H9 (cell line): ENCODE results near the gene GPC1. TPM values are rescaled to one million over a fixed set of nuclear protein-coding genes. Genes with fewer than 3 reads are reported as not detected.

Experiments
- DNase-seq: peaks from one replicate; pipeline ENCODE4 v3.0.0-alpha.2; 2017
- H2AFZ ChIP-seq: one replicate; pipeline ENCODE4 v1.6.1; 2013; ENCODE audit warnings: mild to moderate bottlenecking, low read length, control low read depth, moderate library complexity
- H2AK5ac ChIP-seq: 2 replicates; pipeline ENCODE4 v1.6.1; 2013; ENCODE audit warnings: low read length, control low read depth, mixed read lengths; ENCODE audit not compliant: insufficient read length
- H2BK120ac ChIP-seq: one replicate; pipeline ENCODE4 v1.6.1; 2013; ENCODE audit warnings: low read depth, mild to moderate bottlenecking, low read length, control low read depth, inconsistent platforms; ENCODE audit not compliant: poor library complexity, severe bottlenecking
- H2BK12ac ChIP-seq: 2 replicates; pipeline ENCODE4 v1.6.1; 2013; ENCODE audit warnings: low read length, control low read depth, mixed read lengths, low read depth; ENCODE audit not compliant: insufficient read length
- H2BK15ac ChIP-seq: 2 replicates; pipeline ENCODE4 v1.6.1; 2013; ENCODE audit warnings: low read depth, low read length, control low read depth
- H2BK20ac ChIP-seq: one replicate; pipeline ENCODE4 v1.6.1; 2013; ENCODE audit warnings: low read depth, mild to moderate bottlenecking, low read length, control low read depth, inconsistent platforms; ENCODE audit not compliant: poor library complexity, severe bottlenecking
- H2BK5ac ChIP-seq: 2 replicates; pipeline ENCODE4 v1.6.1; 2013; ENCODE audit warnings: low read length, control low read depth, mixed read lengths; ENCODE audit not compliant: insufficient read length
- H3K14ac ChIP-seq: 2 replicates; pipeline ENCODE4 v1.6.1; 2013; ENCODE audit warnings: low read length, control low read depth; ENCODE audit not compliant: insufficient read depth
- H3K18ac ChIP-seq: 2 replicates; pipeline ENCODE4 v1.6.1; 2013; ENCODE audit warnings: low read depth, mild to moderate bottlenecking, mixed read lengths, low read length, control low read depth; ENCODE audit not compliant: insufficient read length
- H3K23ac ChIP-seq: 2 replicates; pipeline ENCODE4 v1.6.1; 2013; ENCODE audit warnings: low read length, control low read depth, mixed read lengths, low read depth; ENCODE audit not compliant: insufficient read length
- H3K23me2 ChIP-seq: 2 replicates; pipeline ENCODE4 v1.6.1; 2013; ENCODE audit warnings: low read depth, mild to moderate bottlenecking, mixed read lengths, low read length, control low read depth; ENCODE audit not compliant: insufficient read length, poor library complexity, severe bottlenecking
- H3K27ac ChIP-seq: 2 replicates; pipeline ENCODE4 v1.5.1; 2013; ENCODE audit warnings: low read length, control low read depth, mixed read lengths, low read depth; ENCODE audit not compliant: insufficient read length
- H3K27me3 ChIP-seq: 2 replicates; pipeline ENCODE4 v1.6.1; 2013; ENCODE audit warnings: low read length, control low read depth, inconsistent platforms; ENCODE audit not compliant: insufficient read depth
- H3K4ac ChIP-seq: 2 replicates; pipeline ENCODE4 v1.6.1; 2013; ENCODE audit warnings: low read depth, mild to moderate bottlenecking, control low read depth, inconsistent platforms, low read length, moderate library complexity
- H3K4me1 ChIP-seq: 2 replicates; pipeline ENCODE4 v1.6.1; 2013; ENCODE audit warnings: low read length, control low read depth, inconsistent platforms; ENCODE audit not compliant: insufficient read depth
- H3K4me2 ChIP-seq: 2 replicates; pipeline ENCODE4 v1.6.1; 2013; ENCODE audit warnings: low read length, control low read depth, mixed read lengths; ENCODE audit not compliant: insufficient read length, insufficient read depth
- H3K56ac ChIP-seq: 2 replicates; pipeline ENCODE4 v1.6.1; 2013; ENCODE audit warnings: low read depth, mild to moderate bottlenecking, mixed read lengths, low read length, control low read depth; ENCODE audit not compliant: insufficient read length
- H3K79me1 ChIP-seq: 2 replicates; pipeline ENCODE4 v1.6.1; 2013; ENCODE audit warnings: low read depth, mild to moderate bottlenecking, moderate library complexity, low read length, control low read depth, inconsistent platforms; ENCODE audit not compliant: insufficient read depth, poor library complexity, severe bottlenecking
- H3K79me2 ChIP-seq: 2 replicates; pipeline ENCODE4 v1.6.1; 2013; ENCODE audit warnings: low read length, control low read depth, inconsistent platforms; ENCODE audit not compliant: insufficient read depth
- H3K9ac ChIP-seq: 2 replicates; pipeline ENCODE4 v1.6.1; 2013; ENCODE audit warnings: low read length, control low read depth, mixed read lengths; ENCODE audit not compliant: insufficient read length; ENCODE audit errors: extremely low read depth
- H3K9me3 ChIP-seq: one replicate; pipeline ENCODE4 v1.6.1; 2013; ENCODE audit warnings: low read depth, low read length, inconsistent platforms; ENCODE audit not compliant: control insufficient read depth
- H3T11ph ChIP-seq: one replicate; pipeline ENCODE4 v1.6.1; 2013; ENCODE audit warnings: mild to moderate bottlenecking, low read length, control low read depth, inconsistent platforms
- H4K20me1 ChIP-seq: one replicate; pipeline ENCODE4 v1.6.1; 2013; ENCODE audit not compliant: control insufficient read depth, insufficient read length, insufficient read depth
- H4K5ac ChIP-seq: 2 replicates; pipeline ENCODE4 v1.6.1; 2013; ENCODE audit warnings: low read depth, mild to moderate bottlenecking, mixed read lengths, low read length, control low read depth; ENCODE audit not compliant: insufficient read length
- H4K8ac ChIP-seq: replicated peaks from 2 replicates; pipeline ENCODE4 v1.6.1; 2013; ENCODE audit warnings: low read length, control low read depth, mixed read lengths, low read depth; ENCODE audit not compliant: insufficient read length
- H4K91ac ChIP-seq: 2 replicates; pipeline ENCODE4 v1.6.1; 2013; ENCODE audit warnings: low read depth, mild to moderate bottlenecking, moderate library complexity, mixed read lengths, low read length, control low read depth; ENCODE audit not compliant: insufficient read length
- H3K27ac Mint-ChIP-seq, 3 experiments: 2 replicates in 2 of 3; 3 replicates in 1 of 3; pipeline ENCODE4 v1.8.0; 2020 to 2021; ENCODE audit warnings: mixed read lengths in 3 of 3, mild to moderate bottlenecking in 1 of 3, moderate library complexity in 1 of 3
- H3K27me3 Mint-ChIP-seq: 2 replicates; pipeline ENCODE4 v1.8.0; 2021; ENCODE audit warnings: low read depth, mild to moderate bottlenecking, moderate library complexity, mixed read lengths
- H3K36me3 Mint-ChIP-seq, 3 experiments: 2 replicates in 2 of 3; 3 replicates in 1 of 3; pipeline ENCODE4 v1.8.0; 2020 to 2021; ENCODE audit warnings: low read depth in 3 of 3, mixed read lengths in 3 of 3; ENCODE audit not compliant: insufficient read depth in 1 of 3
- H3K4me1 Mint-ChIP-seq, 2 experiments: 2 replicates each; pipeline ENCODE4 v1.8.0; 2020; ENCODE audit warnings: mixed read lengths in 2 of 2
- H3K4me3 Mint-ChIP-seq, 2 experiments: 2 replicates in 1 of 2; 3 replicates in 1 of 2; pipeline ENCODE4 v1.8.0; 2020 to 2021; ENCODE audit warnings: mild to moderate bottlenecking in 2 of 2, mixed read lengths in 2 of 2, moderate library complexity in 1 of 2
- H3K9me3 Mint-ChIP-seq, 2 experiments: 2 replicates in 1 of 2; 3 replicates in 1 of 2; pipeline ENCODE4 v1.8.0; 2020; ENCODE audit warnings: mild to moderate bottlenecking in 2 of 2, mixed read lengths in 2 of 2, moderate library complexity in 1 of 2
- CTCF ChIP-seq: fragments of 200-600 bp; sonication (generic); conservative IDR thresholded peaks from 3 replicates; pipeline ENCODE4 v1.8.0; 2021; ENCODE audit warnings: antibody characterized with exemption, mild to moderate bottlenecking
- WGBS: extraction: QIAGEN DNeasy Blood & Tissue Kit; methylation state at CpG from one replicate; pipeline ENCODE4 v1.1.7; 2013; ENCODE audit warnings: missing lambda C conversion rate, low lambda C conversion rate, mixed read lengths; ENCODE audit not compliant: insufficient read length; ENCODE audit errors: extremely low coverage; 5-methylcytosine and 5-hydroxymethylcytosine counted together
- total RNA-seq: library from RNA; stranded (reverse); gene quantifications from 2 replicates; pipeline ENCODE4 v1.2.1, GENCODE V29; 2021

GPC1 gene
- total RNA-seq, 1 experiment from 2014 or later, result 39.4 TPM

- Histone ChIP-seq H2BK120ac (no peak overlapping the region), H3K9ac (no peak overlapping the region), H3K18ac (no peak overlapping the region), H3K27ac (no peak overlapping the region), H2BK5ac (no peak overlapping the region), H3K79me2 (no peaks in the 10 kb centered on the region), H3K56ac (no peak overlapping the region), H3K4me2 (no peak overlapping the region), H2AFZ (no peak overlapping the region), H2BK20ac (no peak overlapping the region), H3K23me2 (no peaks in the 10 kb centered on the region), H2AK5ac (no peak overlapping the region), H3K9me3 (no peaks in the 10 kb centered on the region), H3K14ac (no peak overlapping the region; the same call in 1 of the 2 replicates), H4K20me1 (no peaks in the 10 kb centered on the region), H2BK15ac (no peak overlapping the region), H4K91ac (no peak overlapping the region), H3K4me1 (no peaks in the 10 kb centered on the region), H4K5ac (no peak overlapping the region), H3K27me3 (no peaks in the 10 kb centered on the region), H2BK12ac (no peak overlapping the region), H3K79me1 (no peaks in the 10 kb centered on the region), H4K8ac (no peak overlapping the region), H3K23ac (no peak overlapping the region), H3K4ac (no peak overlapping the region), H3T11ph (no peak overlapping the region)
- TF ChIP-seq CTCF, result no peak
- Mint-ChIP-seq H3K4me3 (no peak overlapping the region), H3K36me3 (no peaks in the 10 kb centered on the region; a peak in 1 of 7 replicates), H3K27me3 (peaks cover 6% of the 10 kb centered on the region), H3K27ac (no peak overlapping the region; a peak in 1 of 7 replicates), H3K9me3 (no peaks in the 10 kb centered on the region; a peak in 1 of 5 replicates), H3K4me1 (peaks cover 3 to 8% of the 10 kb centered on the region in 2 experiments)
- DNase-seq, result peak; percentile 15
- WGBS, result no CpG with 5 or more reads among the region's 23 CpGs
Measured at GRCh38 chr2:240392948-240393830, 42.3 kb upstream of the GPC1 start.
